Measurements from ENCODE around the gene SEC16A.

DNA sequence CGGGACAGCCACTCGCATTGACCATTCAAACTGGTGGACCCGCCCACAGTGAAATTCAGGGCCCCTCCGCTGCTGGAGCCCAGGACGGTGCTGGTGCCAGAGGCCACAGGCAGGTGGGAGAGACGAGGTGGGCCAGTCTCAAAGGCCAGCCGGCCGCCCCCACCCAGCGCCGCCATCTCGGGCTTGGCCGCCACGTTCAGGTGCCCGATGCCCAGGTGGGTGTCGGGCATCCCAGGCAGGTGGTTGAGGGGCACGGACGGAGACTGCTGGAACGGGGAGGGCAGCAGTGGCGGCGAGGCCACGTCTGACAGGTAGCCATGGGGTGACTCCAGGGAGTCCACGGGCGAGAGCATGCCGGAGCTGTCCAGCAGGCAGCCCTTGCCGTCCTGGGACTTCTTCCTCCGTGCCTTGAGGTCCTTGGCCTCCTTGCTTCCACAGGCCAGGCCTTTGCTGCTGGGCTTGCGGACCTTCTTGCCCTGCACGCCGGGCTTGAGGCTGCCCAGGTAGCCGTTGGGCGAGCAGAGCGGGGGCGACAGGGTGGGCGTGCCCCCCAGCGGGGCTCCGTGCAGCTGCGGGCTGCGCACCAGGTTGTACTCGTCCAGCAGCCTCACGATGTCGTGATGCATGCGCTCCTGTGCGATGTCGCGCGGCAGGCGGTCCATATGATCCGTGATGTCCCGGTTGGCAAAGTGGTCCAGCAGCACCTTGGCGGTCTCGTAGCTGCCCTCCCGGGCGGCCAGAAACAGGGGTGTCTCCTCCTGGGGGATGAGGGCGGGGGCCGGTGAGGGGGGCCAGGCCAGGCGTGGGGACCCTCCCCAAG is 14.2 kb upstream of the SEC16A start:
- TF ChIP-seq, protein P1, sequence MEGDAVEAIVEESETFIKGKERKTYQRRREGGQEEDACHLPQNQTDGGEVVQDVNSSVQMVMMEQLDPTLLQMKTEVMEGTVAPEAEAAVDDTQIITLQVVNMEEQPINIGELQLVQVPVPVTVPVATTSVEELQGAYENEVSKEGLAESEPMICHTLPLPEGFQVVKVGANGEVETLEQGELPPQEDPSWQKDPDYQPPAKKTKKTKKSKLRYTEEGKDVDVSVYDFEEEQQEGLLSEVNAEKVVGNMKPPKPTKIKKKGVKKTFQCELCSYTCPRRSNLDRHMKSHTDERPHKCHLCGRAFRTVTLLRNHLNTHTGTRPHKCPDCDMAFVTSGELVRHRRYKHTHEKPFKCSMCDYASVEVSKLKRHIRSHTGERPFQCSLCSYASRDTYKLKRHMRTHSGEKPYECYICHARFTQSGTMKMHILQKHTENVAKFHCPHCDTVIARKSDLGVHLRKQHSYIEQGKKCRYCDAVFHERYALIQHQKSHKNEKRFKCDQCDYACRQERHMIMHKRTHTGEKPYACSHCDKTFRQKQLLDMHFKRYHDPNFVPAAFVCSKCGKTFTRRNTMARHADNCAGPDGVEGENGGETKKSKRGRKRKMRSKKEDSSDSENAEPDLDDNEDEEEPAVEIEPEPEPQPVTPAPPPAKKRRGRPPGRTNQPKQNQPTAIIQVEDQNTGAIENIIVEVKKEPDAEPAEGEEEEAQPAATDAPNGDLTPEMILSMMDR (IDR thresholded peaks at IDR 0.05), result no peak
- no peak for TF ChIP-seq POLR2A (IDR thresholded peaks at IDR 0.05)
- TF ChIP-seq POLR2AphosphoS5 (IDR thresholded peaks at IDR 0.05), result no peak
